Psoas muscle (tissue), 8 donors: ENCODE measurements around the gene ANKK1. TPM values are rescaled to one million over a fixed set of nuclear protein-coding genes. Genes with fewer than 3 reads are reported as not detected.

Source experiments
- ATAC-seq, 4 donors: fragments of 200-7000 bp; cut with Tn5 transposase; one replicate each; pipeline ENCODE4 v1.9.1; 2020; ENCODE audit warnings: moderate library complexity in 3 of 4, mild to moderate bottlenecking in 2 of 4
- DNase-seq, 2 donors: peaks; one replicate each; pipeline ENCODE4 v3.0.0-alpha.2; 2020
- H3K27ac ChIP-seq: fragments of 200-600 bp; one replicate; pipeline ENCODE4 v1.8.0; 2022
- H3K27me3 ChIP-seq, 3 donors: fragments of 200-600 bp in 1 of 3; one replicate each; pipeline versions ENCODE4 v1.6.1 to v1.8.0; 2013 to 2022; ENCODE audit warnings: low read length in 2 of 3, mild to moderate bottlenecking in 2 of 3, moderate library complexity in 1 of 3; ENCODE audit not compliant: insufficient read depth in 3 of 3
- H3K36me3 ChIP-seq, 2 donors: fragments of 200-600 bp in 1 of 2; one replicate each; pipeline versions ENCODE4 v1.6.1 to v1.8.0; 2013 to 2022; ENCODE audit warnings: low read depth in 1 of 2, mild to moderate bottlenecking in 1 of 2, moderate library complexity in 1 of 2; ENCODE audit not compliant: insufficient read depth in 1 of 2
- H3K4me1 ChIP-seq: fragments of 200-600 bp; one replicate; pipeline ENCODE4 v1.8.0; 2022
- H3K4me3 ChIP-seq: fragments of 200-600 bp; one replicate; pipeline ENCODE4 v1.8.0; 2022; ENCODE audit warnings: mild to moderate bottlenecking
- H3K9me3 ChIP-seq: fragments of 200-600 bp; one replicate; pipeline ENCODE4 v1.8.0; 2022
- CTCF ChIP-seq: fragments of 200-600 bp; IDR thresholded peaks from one replicate; pipeline ENCODE4 v1.8.0; 2022; ENCODE audit warnings: antibody characterized with exemption
- WGBS, 3 donors: extraction: QIAGEN DNeasy Blood & Tissue Kit; methylation state at CpG; one replicate each; pipeline versions ENCODE4 v1.1.6 to v1.1.7; 2013; 5-methylcytosine and 5-hydroxymethylcytosine counted together
- intact Hi-C, 2 donors: fragments of 100-400 bp; cut with DNase I; formaldehyde crosslinking; loops; one replicate each; pipeline versions ENCODE4 v1.11.0 to v1.14.2; 2022
- polyA plus RNA-seq, 3 donors: library from polyadenylated mRNA; stranded (reverse); fragments of 200-250 nt; gene quantifications; one replicate each; pipeline ENCODE4 v1.2.3, GENCODE V29; 2013
- total RNA-seq, 4 donors: library from RNA; stranded (reverse); fragmentation: NEBNext Ultra II Directional in 2 of 4; extraction: Animal tissue kit (Norgen Biotek cat#: 25700) in 2 of 4; gene quantifications; one replicate each; pipeline versions ENCODE4 v1.2.1 to v1.2.4, GENCODE V29; 2021 to 2023
- donor health status: healthy with polysubstance abuse.
- donor health status: DM: no; HTN: no; CAD: no; lungs with moderate emphysema.
- donor health status: Bipolar disorder and iron deficiency.
- donor health status: healthy.
- donor health status: DM: yes; HTN: yes; CAD: no.
- donor health status: DM: no; HTN: no; CAD: no.
- donor health status: DM: no; HTN: no; CAD: no.
- donor health status: DM: yes; HTN: yes; CAD: no.

ANKK1 gene
- total and polyA plus RNA-seq, 7 donors = 0.04 to 0.34 (median 0.29) TPM; not detected in 2

GRCh38 chr11:113376156-113376555 lies 11.4 kb upstream of the ANKK1 start:
- DNase-seq (no peak), ATAC-seq (no peak)
- Histone ChIP-seq H3K4me1 (no peaks in the 10 kb centered on the region), H3K27ac (no peak overlapping the region), H3K27me3 (no peaks in the 10 kb centered on the region), H3K4me3 (no peak overlapping the region), H3K36me3 (peaks cover 0 to 4% of the 10 kb centered on the region in 2 donors), H3K9me3 (no peaks in the 10 kb centered on the region)
- 54 to 57% (median 55%) methylated on average over 3 of the region's 3 CpGs for WGBS, 3 donors
- TF ChIP-seq CTCF = no peak
- intact Hi-C loops = no loop called here

DNA sequence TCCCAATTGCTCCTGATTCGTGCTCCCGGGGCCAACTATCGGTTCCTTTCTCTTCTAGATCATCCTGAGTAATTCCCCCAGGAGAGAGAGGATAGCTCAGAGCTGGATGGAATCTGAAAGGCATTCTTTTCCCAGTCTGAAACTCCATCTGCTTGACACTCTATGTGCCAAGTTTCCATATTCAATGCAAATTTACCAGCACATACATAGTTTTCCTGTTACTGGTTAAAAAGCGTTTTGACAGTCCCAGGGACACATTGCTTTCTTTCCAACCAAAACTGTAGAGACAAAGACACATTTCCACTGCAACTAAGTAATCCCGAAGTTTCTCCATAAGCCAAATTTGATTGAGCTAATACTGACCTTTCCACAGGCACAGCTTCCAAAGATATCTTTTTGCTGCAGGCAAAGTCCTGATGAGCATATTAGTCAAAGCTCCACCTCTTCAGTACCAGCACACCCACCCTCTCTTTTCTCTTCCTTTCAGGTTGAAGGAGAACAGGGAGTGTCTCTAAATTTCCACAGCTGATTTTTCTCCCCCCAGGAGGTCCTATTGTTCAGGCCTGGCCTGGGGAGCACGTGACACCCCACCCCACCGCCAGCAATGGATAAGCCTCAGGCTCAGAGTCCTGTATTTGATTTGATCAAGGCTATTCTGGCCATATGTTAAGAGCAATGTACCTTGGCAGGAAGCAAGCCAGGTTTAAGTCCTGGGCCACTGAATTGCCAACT lies 9.7 kb upstream of the ANKK1 start:
- H3K36me3 ChIP-seq = no peaks in the 10 kb centered on the region
- ATAC-seq = no peak
- H3K27me3 ChIP-seq = no peaks in the 10 kb centered on the region
- WGBS, 3 donors = 24 to 34% (median 34%) methylated on average over 7 of the region's 7 CpGs
- H3K9me3 ChIP-seq = no peaks in the 10 kb centered on the region
- no peak overlapping the region for H3K27ac ChIP-seq
- no peak for DNase-seq
- no peak for TF ChIP-seq CTCF
- intact Hi-C loops = no loop called here
- no peaks in the 10 kb centered on the region for H3K4me1 ChIP-seq
- no peak overlapping the region for H3K4me3 ChIP-seq

DNA sequence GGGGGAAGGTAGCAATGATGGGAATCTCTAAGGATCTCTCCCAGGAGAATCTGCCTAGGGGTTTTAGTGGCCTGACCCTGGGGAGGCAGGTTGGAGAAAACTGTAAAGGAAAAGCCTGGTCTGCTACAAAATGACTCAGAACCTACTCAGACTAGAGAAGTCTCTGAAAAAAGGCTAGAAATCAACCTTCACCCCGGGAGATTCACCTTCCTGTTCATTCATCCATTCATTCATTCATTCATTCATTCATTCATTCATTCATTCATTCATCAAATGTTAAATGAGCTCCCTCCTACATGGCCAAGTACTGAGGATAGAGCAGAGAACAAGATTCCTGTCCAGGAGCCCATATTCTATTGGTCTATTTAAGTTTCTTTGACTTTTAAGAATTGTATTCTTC lies 8.9 kb upstream of the ANKK1 start:
- ATAC-seq = no peak
- WGBS, 3 donors = 64 to 75% (median 73%) methylated on average over 1 of the region's 1 CpG
- no peak overlapping the region for H3K27ac ChIP-seq
- no peaks in the 10 kb centered on the region for H3K27me3 ChIP-seq
- no peaks in the 10 kb centered on the region for H3K9me3 ChIP-seq
- no peak for TF ChIP-seq CTCF
- H3K4me3 ChIP-seq = no peak overlapping the region
- no peaks in the 10 kb centered on the region for H3K36me3 ChIP-seq
- no peaks in the 10 kb centered on the region for H3K4me1 ChIP-seq
- DNase-seq = no peak
- intact Hi-C loops = no loop called here

DNA sequence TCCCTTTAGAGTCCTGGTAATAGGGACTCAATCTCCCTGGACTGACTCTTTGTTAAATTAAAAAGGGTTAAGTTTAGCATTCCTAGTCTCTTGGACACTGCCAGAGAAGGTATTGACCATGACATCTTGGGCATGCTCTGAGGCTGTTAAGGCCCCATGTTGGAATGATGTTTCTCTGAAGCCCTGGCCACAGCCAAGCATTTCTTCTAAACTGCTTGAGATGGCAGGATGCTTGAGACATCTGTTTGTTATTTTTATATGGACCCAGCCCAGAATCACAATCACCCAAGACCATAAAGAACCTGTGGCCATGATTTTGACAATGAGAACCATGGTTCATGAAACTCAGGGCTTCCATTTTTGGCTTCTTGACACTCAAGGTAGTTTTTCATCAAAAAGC lies 5.5 kb upstream of the ANKK1 start:
- no peaks in the 10 kb centered on the region for H3K9me3 ChIP-seq
- ATAC-seq (no peak), DNase-seq (no peak)
- peaks cover 0 to 17% (median 2%) of the 10 kb centered on the region in 3 donors for H3K27me3 ChIP-seq
- no peaks in the 10 kb centered on the region for H3K36me3 ChIP-seq
- no peak overlapping the region for H3K4me3 ChIP-seq
- no peaks in the 10 kb centered on the region for H3K4me1 ChIP-seq
- H3K27ac ChIP-seq = no peak overlapping the region
- intact Hi-C loops = no loop called here
- no peak for TF ChIP-seq CTCF

DNA sequence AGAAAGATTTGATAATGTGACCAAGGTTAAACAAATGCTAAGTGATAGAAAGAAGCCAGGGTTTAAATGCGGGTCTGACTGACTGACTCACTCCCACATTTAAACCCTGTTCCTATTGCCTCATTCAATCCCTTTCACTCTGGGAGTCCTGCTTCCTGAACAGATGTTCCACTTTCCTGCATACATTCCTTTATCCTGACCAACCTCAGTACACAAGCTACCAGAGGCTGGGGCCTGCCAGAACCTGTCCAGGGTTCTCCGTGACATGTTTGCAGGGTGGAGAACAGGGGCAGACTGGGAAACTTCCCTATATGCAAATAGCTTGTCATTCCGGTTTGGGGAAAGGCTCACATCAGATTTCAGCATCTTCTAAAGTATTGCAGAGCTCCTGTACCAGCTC lies 3.0 kb upstream of the ANKK1 start:
- no peaks in the 10 kb centered on the region for H3K4me1 ChIP-seq

More for the DNA sequence above, 3.0 kb upstream of the ANKK1 start:
- ATAC-seq (peak in 1 of 4 donors; percentile 35), DNase-seq (no peak)
- Histone ChIP-seq H3K9me3 (no peaks in the 10 kb centered on the region), H3K4me3 (no peak overlapping the region), H3K27me3 (peaks cover 0 to 40% (median 7%) of the 10 kb centered on the region in 3 donors), H3K36me3 (no peaks in the 10 kb centered on the region), H3K27ac (no peak overlapping the region)
- 59 to 67% (median 62%) methylated on average over 3 of the region's 3 CpGs for WGBS, 3 donors
- intact Hi-C loops = no loop called here
- no peak for TF ChIP-seq CTCF
